Stimulated activated naive CD8-positive, alpha-beta T cell treated with anti-CD3 and anti-CD28 coated beads, Interleukin-15, Interleukin-2, amounts not matched to agents 100 ng/mL and 50 ng/mL, for 24 hours (primary cell): Measurements from ENCODE around the gene ATP8B4.
A peak's percentile ranks its signal among the peaks of the same experiment; 100 is the strongest.
"Not testable (repeated sequence)": the region's sequence is repeated elsewhere in the genome, so short reads cannot be mapped to it uniquely, and the experiment has no call there.

Experiments used
- H3K27ac Mint-ChIP-seq: one replicate; pipeline ENCODE4 v1.8.0; 2021; ENCODE audit warnings: mild to moderate bottlenecking, mixed read lengths
- H3K27me3 Mint-ChIP-seq: one replicate; pipeline ENCODE4 v1.8.0; 2021; ENCODE audit warnings: mixed read lengths
- H3K36me3 Mint-ChIP-seq: one replicate; pipeline ENCODE4 v1.8.0; 2021; ENCODE audit warnings: low read depth, mixed read lengths
- H3K4me1 Mint-ChIP-seq: one replicate; pipeline ENCODE4 v1.8.0; 2021; ENCODE audit warnings: low read depth, mixed read lengths
- H3K4me3 Mint-ChIP-seq: one replicate; pipeline ENCODE4 v1.8.0; 2021; ENCODE audit warnings: mild to moderate bottlenecking, mixed read lengths
- H3K9me3 Mint-ChIP-seq: one replicate; pipeline ENCODE4 v1.8.0; 2021; ENCODE audit warnings: mixed read lengths

ATP8B4 gene, protein sequence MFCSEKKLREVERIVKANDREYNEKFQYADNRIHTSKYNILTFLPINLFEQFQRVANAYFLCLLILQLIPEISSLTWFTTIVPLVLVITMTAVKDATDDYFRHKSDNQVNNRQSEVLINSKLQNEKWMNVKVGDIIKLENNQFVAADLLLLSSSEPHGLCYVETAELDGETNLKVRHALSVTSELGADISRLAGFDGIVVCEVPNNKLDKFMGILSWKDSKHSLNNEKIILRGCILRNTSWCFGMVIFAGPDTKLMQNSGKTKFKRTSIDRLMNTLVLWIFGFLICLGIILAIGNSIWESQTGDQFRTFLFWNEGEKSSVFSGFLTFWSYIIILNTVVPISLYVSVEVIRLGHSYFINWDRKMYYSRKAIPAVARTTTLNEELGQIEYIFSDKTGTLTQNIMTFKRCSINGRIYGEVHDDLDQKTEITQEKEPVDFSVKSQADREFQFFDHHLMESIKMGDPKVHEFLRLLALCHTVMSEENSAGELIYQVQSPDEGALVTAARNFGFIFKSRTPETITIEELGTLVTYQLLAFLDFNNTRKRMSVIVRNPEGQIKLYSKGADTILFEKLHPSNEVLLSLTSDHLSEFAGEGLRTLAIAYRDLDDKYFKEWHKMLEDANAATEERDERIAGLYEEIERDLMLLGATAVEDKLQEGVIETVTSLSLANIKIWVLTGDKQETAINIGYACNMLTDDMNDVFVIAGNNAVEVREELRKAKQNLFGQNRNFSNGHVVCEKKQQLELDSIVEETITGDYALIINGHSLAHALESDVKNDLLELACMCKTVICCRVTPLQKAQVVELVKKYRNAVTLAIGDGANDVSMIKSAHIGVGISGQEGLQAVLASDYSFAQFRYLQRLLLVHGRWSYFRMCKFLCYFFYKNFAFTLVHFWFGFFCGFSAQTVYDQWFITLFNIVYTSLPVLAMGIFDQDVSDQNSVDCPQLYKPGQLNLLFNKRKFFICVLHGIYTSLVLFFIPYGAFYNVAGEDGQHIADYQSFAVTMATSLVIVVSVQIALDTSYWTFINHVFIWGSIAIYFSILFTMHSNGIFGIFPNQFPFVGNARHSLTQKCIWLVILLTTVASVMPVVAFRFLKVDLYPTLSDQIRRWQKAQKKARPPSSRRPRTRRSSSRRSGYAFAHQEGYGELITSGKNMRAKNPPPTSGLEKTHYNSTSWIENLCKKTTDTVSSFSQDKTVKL

DNA sequence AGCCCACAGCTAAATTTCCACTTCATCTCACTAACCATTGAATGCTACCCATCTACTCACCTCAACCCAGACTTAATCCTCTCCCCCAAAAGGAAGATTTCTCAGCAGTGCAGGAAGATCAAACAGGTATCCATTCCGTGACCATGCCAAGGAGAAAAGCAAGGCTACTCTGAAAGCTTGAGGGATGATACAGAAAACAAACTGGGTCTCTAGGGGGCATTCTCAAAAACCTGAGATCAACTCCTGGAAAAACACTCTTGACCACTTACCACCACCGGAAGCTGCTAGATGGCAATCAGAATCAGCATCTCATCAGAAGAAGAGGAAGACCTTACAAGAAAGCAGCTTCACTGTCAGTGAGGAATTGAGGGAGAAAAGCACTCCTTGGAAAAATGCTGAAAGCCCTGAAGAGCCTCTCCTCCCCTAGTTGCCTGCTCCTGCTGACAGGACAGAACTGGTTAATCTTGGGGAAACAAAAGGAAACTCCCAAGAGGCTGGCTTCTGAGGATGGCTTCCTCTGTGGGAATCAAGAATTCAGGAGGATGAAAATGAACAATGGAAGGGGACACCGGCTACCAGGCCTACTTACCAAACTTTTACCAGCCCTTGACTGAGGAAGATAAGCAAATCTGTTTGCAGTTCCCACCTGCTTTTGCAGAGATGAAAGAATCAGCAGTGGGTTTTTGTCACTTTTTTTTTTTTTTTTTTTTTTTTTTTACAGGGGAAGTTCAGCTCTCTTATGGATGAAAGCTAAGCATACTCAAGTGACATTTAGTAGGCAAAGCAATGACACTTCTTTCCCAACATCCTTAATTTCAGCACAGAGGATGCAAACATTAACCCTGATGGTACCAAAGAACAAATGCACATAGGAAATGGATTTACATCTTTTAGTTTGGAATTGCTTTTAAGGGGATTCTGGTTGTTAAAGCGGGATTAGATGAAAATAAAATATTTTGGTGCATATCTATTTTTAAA lies at the start of gene ATP8B4:
Gene ATP8B4 (minus strand): TSS at position 171 of the 978 bp plus-strand sequence. CDS start 12,267 bp downstream, outside the sequence.
- H3K4me3 Mint-ChIP-seq: peak within 1 kb of the TSS; percentile 80
- H3K27ac Mint-ChIP-seq: peak within 1 kb of the TSS; percentile 88
- H3K4me1 Mint-ChIP-seq: peaks cover 36% of the 10 kb centered on the region

DNA sequence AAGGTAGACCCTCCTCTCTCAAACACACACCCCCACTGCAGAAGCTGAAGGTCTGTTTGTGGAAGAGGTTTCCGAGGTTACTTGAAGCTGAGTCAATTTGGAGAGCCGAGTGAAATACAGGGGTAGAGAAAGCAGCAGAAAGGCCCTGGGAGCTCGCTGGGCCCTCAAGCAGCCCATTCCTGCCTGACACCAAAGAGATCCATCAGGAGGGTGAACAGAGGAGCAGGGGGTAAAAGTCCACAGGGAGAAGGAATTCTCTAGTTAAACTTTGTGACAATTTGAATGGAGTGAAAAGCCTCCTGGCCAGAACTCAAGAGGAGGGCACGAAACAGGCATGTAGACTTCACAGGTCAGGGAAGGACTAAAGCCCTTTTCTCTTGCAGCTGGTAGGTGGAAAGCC lies 49.3 kb upstream of the ATP8B4 start:
- H3K9me3 Mint-ChIP-seq: peaks cover 6% of the 10 kb centered on the region
- H3K27ac Mint-ChIP-seq: no peak overlapping the region
- H3K36me3 Mint-ChIP-seq: peaks cover 3% of the 10 kb centered on the region
- peaks cover 9% of the 10 kb centered on the region for H3K4me1 Mint-ChIP-seq
- peaks cover 41% of the 10 kb centered on the region for H3K27me3 Mint-ChIP-seq
- no peak overlapping the region for H3K4me3 Mint-ChIP-seq

More for the DNA sequence above, at the start of gene ATP8B4:
- Mint-ChIP-seq H3K27me3 (peaks cover 11% of the 10 kb centered on the region), H3K9me3 (peaks cover 5% of the 10 kb centered on the region), H3K36me3 (peaks cover 5% of the 10 kb centered on the region)

DNA sequence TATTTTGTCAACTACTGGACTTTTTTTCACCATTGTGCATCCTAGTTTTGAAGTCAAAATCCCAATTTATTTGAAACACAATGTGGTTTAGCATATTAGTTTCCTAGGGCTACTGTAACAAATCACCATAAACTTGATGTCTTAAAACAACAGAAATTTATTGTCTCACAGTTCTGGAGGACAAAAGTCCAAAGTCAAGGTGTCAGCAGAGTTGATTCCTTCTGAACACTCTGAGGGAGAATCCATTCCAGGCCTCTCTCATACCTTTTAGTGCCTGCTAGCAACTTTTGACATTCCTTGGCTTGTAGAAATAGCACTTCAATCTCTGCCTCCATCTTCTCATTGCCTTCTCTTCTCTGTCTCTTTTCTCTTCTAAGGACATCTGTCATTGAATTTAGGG lies 48.1 kb upstream of the ATP8B4 start:
- H3K27me3 Mint-ChIP-seq: peaks cover 48% of the 10 kb centered on the region
- no peak overlapping the region for H3K4me3 Mint-ChIP-seq
- H3K9me3 Mint-ChIP-seq: peaks cover 11% of the 10 kb centered on the region
- peaks cover 9% of the 10 kb centered on the region for H3K4me1 Mint-ChIP-seq
- H3K36me3 Mint-ChIP-seq: peaks cover 3% of the 10 kb centered on the region
- H3K27ac Mint-ChIP-seq: no peak overlapping the region

DNA sequence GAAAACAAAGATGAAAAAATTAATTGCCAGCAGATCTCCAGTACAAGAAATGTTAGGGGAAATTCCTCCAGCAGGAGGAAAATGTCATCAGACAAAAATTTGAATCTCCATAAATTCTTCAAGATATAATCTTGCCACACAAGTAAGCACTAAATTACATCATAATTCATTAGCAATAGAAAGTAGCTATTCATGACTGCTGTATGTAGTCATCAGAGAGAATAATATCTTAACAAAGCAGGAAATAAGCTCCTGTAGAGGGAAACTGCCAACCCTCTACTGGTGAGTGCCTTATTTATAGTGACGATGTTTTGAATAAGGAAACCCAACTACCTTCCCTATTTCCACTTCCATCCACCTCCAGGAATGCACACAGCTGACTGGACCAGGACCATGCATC lies 47.2 kb upstream of the ATP8B4 start:
- Mint-ChIP-seq H3K4me1 (peaks cover 9% of the 10 kb centered on the region), H3K36me3 (no peaks in the 10 kb centered on the region), H3K27ac (no peak overlapping the region), H3K4me3 (no peak overlapping the region), H3K9me3 (peaks cover 5% of the 10 kb centered on the region), H3K27me3 (peaks cover 48% of the 10 kb centered on the region)

- H3K27ac Mint-ChIP-seq: no peak overlapping the region
- H3K4me3 Mint-ChIP-seq: no peak overlapping the region
- no peaks in the 10 kb centered on the region for H3K36me3 Mint-ChIP-seq
- H3K9me3 Mint-ChIP-seq: peaks cover 5% of the 10 kb centered on the region
- H3K4me1 Mint-ChIP-seq: peaks cover 9% of the 10 kb centered on the region
- peaks cover 40% of the 10 kb centered on the region for H3K27me3 Mint-ChIP-seq
These were observed 45.4 kb upstream of the ATP8B4 start for GRCh38 chr15:50164458-50164857.

DNA sequence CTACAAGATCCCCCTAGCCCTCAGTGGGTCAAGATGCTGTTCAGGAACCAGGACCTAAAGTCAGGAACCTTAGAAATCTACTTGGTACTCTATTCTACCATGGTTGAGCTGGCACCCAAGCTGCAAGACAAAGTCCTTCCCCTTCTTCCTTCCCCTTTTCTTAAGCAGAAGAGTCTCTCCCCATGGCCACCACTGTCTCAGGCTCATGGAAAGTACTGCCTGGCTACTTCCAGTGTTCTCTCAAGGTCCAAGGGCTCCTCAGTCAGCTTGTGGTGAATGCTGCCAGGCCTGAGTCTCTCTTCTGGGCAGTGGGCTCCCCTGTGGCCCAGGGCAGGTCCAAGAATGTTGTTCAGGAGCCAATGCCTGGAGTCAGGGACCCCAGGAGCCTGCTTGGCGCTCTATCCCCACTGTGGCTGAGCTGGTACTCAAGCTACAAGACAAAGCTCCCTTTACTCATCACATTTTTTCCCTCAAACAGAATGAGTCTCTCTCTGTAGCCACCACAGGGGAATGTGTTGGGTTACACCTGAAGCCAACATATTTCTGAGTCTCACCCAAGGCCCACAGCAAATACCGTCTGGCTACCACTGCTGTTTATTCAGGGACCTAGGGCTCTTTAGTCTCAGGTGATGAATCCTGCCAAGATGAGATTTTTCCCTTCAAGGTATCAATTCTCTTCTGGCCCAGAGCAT lies 44.8 kb upstream of the ATP8B4 start:
- Mint-ChIP-seq H3K4me3 (no peak overlapping the region), H3K27me3 (peaks cover 41% of the 10 kb centered on the region), H3K9me3 (peaks cover 5% of the 10 kb centered on the region), H3K27ac (no peak overlapping the region), H3K4me1 (peaks cover 9% of the 10 kb centered on the region), H3K36me3 (peaks cover 3% of the 10 kb centered on the region)

- no peak overlapping the region for H3K4me3 Mint-ChIP-seq
- no peak overlapping the region for H3K27ac Mint-ChIP-seq
- H3K4me1 Mint-ChIP-seq: peaks cover 9% of the 10 kb centered on the region
- peaks cover 5% of the 10 kb centered on the region for H3K9me3 Mint-ChIP-seq
- H3K36me3 Mint-ChIP-seq: peaks cover 4% of the 10 kb centered on the region
- H3K27me3 Mint-ChIP-seq: peaks cover 42% of the 10 kb centered on the region
These were observed 44.1 kb upstream of the ATP8B4 start for GRCh38 chr15:50162969-50163718.

DNA sequence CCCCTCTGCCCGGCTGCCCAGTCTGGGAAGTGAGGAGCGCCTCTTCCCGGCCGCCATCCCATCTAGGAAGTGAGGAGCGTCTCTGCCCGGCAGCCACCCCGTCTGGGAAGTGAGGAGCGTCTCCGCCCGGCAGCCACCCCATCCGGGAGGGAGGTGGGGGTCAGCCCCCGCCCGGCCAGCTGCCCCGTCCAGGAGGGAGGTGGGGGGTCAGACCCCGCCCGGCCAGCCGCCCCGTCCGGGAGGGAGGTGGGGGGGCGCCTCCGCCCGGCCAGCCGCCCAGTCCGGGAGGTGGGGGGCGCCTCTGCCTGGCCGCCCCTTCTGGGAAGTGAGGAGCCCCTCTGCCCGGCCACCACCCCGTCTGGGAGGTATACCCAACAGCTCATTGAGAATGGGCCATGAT lies 39.2 kb upstream of the ATP8B4 start:
- H3K36me3 Mint-ChIP-seq, H3K4me1 Mint-ChIP-seq, H3K4me3 Mint-ChIP-seq, H3K27ac Mint-ChIP-seq: not testable (repeated sequence)
- peaks cover 35% of the 10 kb centered on the region for H3K27me3 Mint-ChIP-seq
- peaks cover 20% of the 10 kb centered on the region for H3K9me3 Mint-ChIP-seq

GRCh38 chr15:50151476-50151875 lies 32.4 kb upstream of the ATP8B4 start:
- Mint-ChIP-seq H3K27ac (no peak overlapping the region), H3K36me3 (no peaks in the 10 kb centered on the region), H3K4me3 (no peak overlapping the region), H3K4me1 (peaks cover 15% of the 10 kb centered on the region), H3K9me3 (peaks cover 5% of the 10 kb centered on the region), H3K27me3 (peaks cover 7% of the 10 kb centered on the region)

GRCh38 chr15:50150851-50151250 lies 31.8 kb upstream of the ATP8B4 start:
- Mint-ChIP-seq H3K9me3 (no peaks in the 10 kb centered on the region), H3K27me3 (peaks cover 3% of the 10 kb centered on the region), H3K4me1 (peaks cover 15% of the 10 kb centered on the region), H3K4me3 (no peak overlapping the region), H3K27ac (no peak overlapping the region), H3K36me3 (no peaks in the 10 kb centered on the region)

DNA sequence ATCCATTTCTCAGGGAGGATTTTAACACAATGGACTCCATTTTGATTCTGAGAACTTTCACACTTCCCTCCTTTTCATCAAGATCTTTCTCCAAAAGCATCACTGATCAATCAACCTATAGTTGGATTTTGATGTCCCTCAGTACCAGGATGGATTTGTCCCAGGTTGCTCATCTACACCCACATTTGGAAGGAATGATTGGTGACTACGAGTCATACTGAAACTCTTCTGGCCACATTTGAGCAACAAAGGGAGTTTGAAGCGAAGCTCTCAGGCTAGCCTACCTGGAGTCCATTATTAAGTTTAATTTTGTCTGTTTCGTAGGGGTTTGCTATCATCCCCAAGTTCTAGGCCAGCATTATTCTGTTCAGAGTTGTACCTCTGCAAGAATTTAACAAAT lies 31.3 kb upstream of the ATP8B4 start:
- peaks cover 3% of the 10 kb centered on the region for H3K27me3 Mint-ChIP-seq
- peaks cover 18% of the 10 kb centered on the region for H3K4me1 Mint-ChIP-seq
- H3K36me3 Mint-ChIP-seq: no peaks in the 10 kb centered on the region
- H3K4me3 Mint-ChIP-seq: no peak overlapping the region
- H3K9me3 Mint-ChIP-seq: no peaks in the 10 kb centered on the region
- H3K27ac Mint-ChIP-seq: no peak overlapping the region

GRCh38 chr15:50149090-50149489 lies 30.1 kb upstream of the ATP8B4 start:
- peaks cover under 1% of the 10 kb centered on the region for H3K27me3 Mint-ChIP-seq
- H3K36me3 Mint-ChIP-seq: no peaks in the 10 kb centered on the region
- H3K9me3 Mint-ChIP-seq: no peaks in the 10 kb centered on the region
- no peak overlapping the region for H3K4me3 Mint-ChIP-seq
- no peak overlapping the region for H3K27ac Mint-ChIP-seq
- peaks cover 26% of the 10 kb centered on the region for H3K4me1 Mint-ChIP-seq
